ENCODE data around the gene TMEM132C.

Gene TMEM132C

GRCh38 chr12:128619263-128619662 is 352.3 kb downstream of the TMEM132C start:
- DNase-seq = no peak

- no peak for DNase-seq
Measured at GRCh38 chr12:128621304-128621703, 354.3 kb downstream of the TMEM132C start.

GRCh38 chr12:128623748-128624147 is 356.8 kb downstream of the TMEM132C start:
- no peak for DNase-seq

- DNase-seq = no peak
Measured at GRCh38 chr12:128626808-128627320, 359.9 kb downstream of the TMEM132C start.

- DNase-seq = no peak
Measured at GRCh38 chr12:128627659-128628058, 360.7 kb downstream of the TMEM132C start.

- DNase-seq = no peak
Measured at GRCh38 chr12:128629979-128630378, 363.0 kb downstream of the TMEM132C start.

GRCh38 chr12:128637642-128638606 is 371.0 kb downstream of the TMEM132C start:
- DNase-seq = peak; percentile 85

GRCh38 chr12:128639089-128639488 is 372.1 kb downstream of the TMEM132C start:
- DNase-seq = no peak

- peak; percentile 27 for DNase-seq
Measured at GRCh38 chr12:128643155-128643554, 376.2 kb downstream of the TMEM132C start.

GRCh38 chr12:128644664-128645296 is 377.8 kb downstream of the TMEM132C start:
- no peak for DNase-seq

GRCh38 chr12:128649902-128650301 is 382.9 kb downstream of the TMEM132C start:
- no peak for DNase-seq

GRCh38 chr12:128652136-128652751 is 385.3 kb downstream of the TMEM132C start:
- no peak for DNase-seq

- DNase-seq = no peak
Measured at GRCh38 chr12:128654468-128654867, 387.5 kb downstream of the TMEM132C start.

- DNase-seq = no peak
Measured at GRCh38 chr12:128657378-128657777, 390.4 kb downstream of the TMEM132C start.

GRCh38 chr12:128660532-128661225 is 393.7 kb downstream of the TMEM132C start:
- no peak for DNase-seq

GRCh38 chr12:128661226-128661569 is 394.2 kb downstream of the TMEM132C start:
- peak; percentile 64 for DNase-seq

GRCh38 chr12:128662101-128662500 is 395.1 kb downstream of the TMEM132C start:
- no peak for DNase-seq

GRCh38 chr12:128664501-128664900 is 397.5 kb downstream of the TMEM132C start:
- DNase-seq = no peak

GRCh38 chr12:128667193-128667592 is 400.2 kb downstream of the TMEM132C start:
- DNase-seq = no peak

- DNase-seq = no peak
Measured at GRCh38 chr12:128671528-128672042, 404.6 kb downstream of the TMEM132C start.

GRCh38 chr12:128672428-128672827 is 405.5 kb downstream of the TMEM132C start:
- no peak for DNase-seq

- DNase-seq = no peak
Measured at GRCh38 chr12:128672893-128673292, 405.9 kb downstream of the TMEM132C start.

- DNase-seq = no peak
Measured at GRCh38 chr12:128675576-128675975, 408.6 kb downstream of the TMEM132C start.

All from NCI-H524 treated with DMSO at 0.1 percent for 48 hours (cell line).